Liver (tissue), 10 donors: Measurements from ENCODE around the gene HBZ. TPM values are rescaled to one million over a fixed set of nuclear protein-coding genes. Genes with fewer than 3 reads are reported as not detected.
"Not testable (repeated sequence)": the region's sequence is repeated elsewhere in the genome, so short reads cannot be mapped to it uniquely, and the experiment has no call there.

Source experiments
- DNase-seq: peaks from one replicate; pipeline ENCODE4 v3.0.0-alpha.2; 2017; ENCODE audit warnings: low spot score
- H3K27ac ChIP-seq, 2 donors: one replicate each; pipeline ENCODE4 v1.7.0; 2013; ENCODE audit warnings: inconsistent platforms in 2 of 2, low read length in 2 of 2, control low read depth in 1 of 2, low read depth in 1 of 2, mild to moderate bottlenecking in 1 of 2
- H3K27me3 ChIP-seq, 4 donors: one replicate each; pipeline versions ENCODE4 v1.6.1 to v1.7.0; 2013; ENCODE audit warnings: low read length in 3 of 4, inconsistent platforms in 1 of 4, mild to moderate bottlenecking in 1 of 4, moderate library complexity in 1 of 4; ENCODE audit not compliant: control insufficient read depth in 4 of 4, insufficient read depth in 4 of 4
- H3K36me3 ChIP-seq, 4 donors: one replicate each; pipeline versions ENCODE4 v1.6.1 to v1.7.0; 2013; ENCODE audit warnings: low read length in 3 of 4, mild to moderate bottlenecking in 3 of 4, low read depth in 1 of 4, moderate library complexity in 1 of 4; ENCODE audit not compliant: control insufficient read depth in 4 of 4, insufficient read depth in 3 of 4
- H3K4me1 ChIP-seq, 4 donors: one replicate each; pipeline versions ENCODE4 v1.6.1 to v1.7.0; 2013; ENCODE audit warnings: low read length in 3 of 4, mild to moderate bottlenecking in 3 of 4, moderate library complexity in 1 of 4; ENCODE audit not compliant: control insufficient read depth in 4 of 4, insufficient read depth in 4 of 4
- H3K4me3 ChIP-seq, 3 donors: one replicate each; pipeline versions ENCODE4 v1.6.1 to v1.7.0; 2013; ENCODE audit warnings: low read length in 3 of 3, control low read depth in 1 of 3, low read depth in 1 of 3, mild to moderate bottlenecking in 1 of 3
- H3K9ac ChIP-seq, 2 donors: one replicate each; pipeline ENCODE4 v1.7.0; 2013; ENCODE audit warnings: low read length in 2 of 2, mild to moderate bottlenecking in 2 of 2, moderate library complexity in 2 of 2, control low read depth in 1 of 2, low read depth in 1 of 2
- H3K9me3 ChIP-seq, 4 donors: one replicate each; pipeline versions ENCODE4 v1.6.1 to v1.7.0; 2013; ENCODE audit warnings: low read length in 3 of 4; ENCODE audit not compliant: control insufficient read depth in 4 of 4
- ATF3 ChIP-seq: IDR thresholded peaks from 2 replicates; pipeline ENCODE4 v1.6.1; 2016; ENCODE audit warnings: antibody characterized with exemption
- CTCF ChIP-seq: fragments of 150-350 bp; IDR thresholded peaks from 2 replicates; pipeline ENCODE4 v1.5.1; 2017; ENCODE audit warnings: improper control_type of control experiment, low read depth, low read length; ENCODE audit not compliant: missing input control
- EGR1 ChIP-seq, 2 donors: IDR thresholded peaks; 2 replicates each; pipeline ENCODE4 v1.6.1; 2016 to 2018; ENCODE audit warnings: antibody characterized with exemption in 2 of 2, low read depth in 2 of 2
- FOXA1 ChIP-seq: IDR thresholded peaks from 2 replicates; pipeline ENCODE4 v1.6.1; 2016; ENCODE audit warnings: antibody characterized with exemption
- FOXA2 ChIP-seq: IDR thresholded peaks from 2 replicates; pipeline ENCODE4 v1.6.1; 2016; ENCODE audit warnings: antibody characterized with exemption
- HNF4G ChIP-seq: IDR thresholded peaks from 2 replicates; pipeline ENCODE4 v1.6.1; 2016; ENCODE audit warnings: antibody characterized with exemption
- NR2F2 ChIP-seq: IDR thresholded peaks from 2 replicates; pipeline ENCODE4 v1.6.1; 2016; ENCODE audit warnings: antibody characterized with exemption
- RXRA ChIP-seq, 2 donors: IDR thresholded peaks; 2 replicates each; pipeline ENCODE4 v1.6.1; 2017 to 2018; ENCODE audit warnings: antibody characterized with exemption in 2 of 2, mild to moderate bottlenecking in 1 of 2
- SP1 ChIP-seq: IDR thresholded peaks from 2 replicates; pipeline ENCODE4 v1.6.1; 2018; ENCODE audit warnings: antibody characterized with exemption, mild to moderate bottlenecking
- WGBS: extraction: QIAGEN DNeasy Blood & Tissue Kit; methylation state at CpG from one replicate; pipeline ENCODE4 v1.1.7; 2013; 5-methylcytosine and 5-hydroxymethylcytosine counted together
- polyA plus RNA-seq, 2 donors: library from polyadenylated mRNA; stranded (reverse) in 1 of 2; unstranded in 1 of 2; fragments of 200-250 nt in 1 of 2; fragments of >200 nt in 1 of 2; fragmentation: Nextera tagmentation in 1 of 2; extraction: Ambion mirVana in 1 of 2; gene quantifications; one replicate each; pipeline versions ENCODE4 v1.2.1 to v1.2.3, GENCODE V29; 2013 to 2015
- small RNA-seq: library from RNA; depleted of rRNA; stranded (forward); fragments of <200 nt; gene quantifications from one replicate; pipeline ENCODE3, GENCODE V24; 2014
- total RNA-seq, 2 donors: library from RNA; depleted of rRNA; stranded (reverse); fragments of >200 nt; gene quantifications; one replicate each; pipeline ENCODE4 v1.2.3, GENCODE V29; 2014
- donor health status: healthy.
- donor health status: healthy.
- donor health status: healthy.
- donor health status: healthy.
- donor health status: healthy.

HBZ gene
- total and polyA plus RNA-seq, 4 donors, result 55.8 TPM; not detected in 3

GRCh38 chr16:203246-203645 is 50.8 kb downstream of the HBZ start:
- no peak overlapping the region for H3K27ac ChIP-seq
- no peak for DNase-seq
- peaks cover 10 to 54% (median 44%) of the 10 kb centered on the region in 4 donors for H3K36me3 ChIP-seq
- H3K27me3 ChIP-seq, result no peaks in the 10 kb centered on the region
- H3K4me3 ChIP-seq, result no peak overlapping the region
- no peaks in the 10 kb centered on the region for H3K9me3 ChIP-seq
- WGBS, result 98% methylated on average over 4 of the region's 4 CpGs
- H3K4me1 ChIP-seq, result no peaks in the 10 kb centered on the region
- TF ChIP-seq FOXA2 (no peak), ATF3 (no peak), SP1 (no peak), NR2F2 (no peak), FOXA1 (no peak), RXRA (IDR thresholded peaks at IDR 0.05) (no peak), HNF4G (no peak), EGR1 (IDR thresholded peaks at IDR 0.05; ENCODE audit: low read depth in 2 of 2) (no peak), CTCF (no peak)
- H3K9ac ChIP-seq, result no peak overlapping the region

GRCh38 chr16:204046-204445 is 51.6 kb downstream of the HBZ start:
- H3K9me3 ChIP-seq, DNase-seq, H3K27me3 ChIP-seq, H3K27ac ChIP-seq, H3K9ac ChIP-seq, H3K4me1 ChIP-seq, H3K4me3 ChIP-seq: not testable (repeated sequence)
- WGBS, result 96% methylated on average over 9 of the region's 9 CpGs
- H3K36me3 ChIP-seq, result peaks cover 11 to 57% (median 40%) of the 10 kb centered on the region in 4 donors

Small RNA genes within 50 kb of the gene (small RNA-seq; reads per million reads assigned to genes)
- gene RF00019, result not detected

Other genes with a start within 250 kb of the HBZ start
- 1 to 10 TPM; 2.8 to 8.3 TPM for gene POLR3K, start 99.0 kb upstream of the HBZ start, total RNA-seq
- gene POLR3K, start 99.0 kb upstream of the HBZ start, polyA plus RNA-seq, result 1 to 10 TPM; 6.5 to 9.8 TPM
- 10 to 100 TPM; 15.1 to 17.3 TPM for gene SNRNP25, start 98.8 kb upstream of the HBZ start, total RNA-seq
- 10 to 100 TPM; 18.1 to 22.2 TPM for gene SNRNP25, start 98.8 kb upstream of the HBZ start, polyA plus RNA-seq
- gene RHBDF1, start 80.0 kb upstream of the HBZ start, total RNA-seq, result 1 to 10 TPM; 2.1 to 6.2 TPM
- gene RHBDF1, start 80.0 kb upstream of the HBZ start, polyA plus RNA-seq, result 1 to 10 TPM; 1.8 to 4.9 TPM
- 10 to 100 TPM; 25.4 to 84.1 TPM for gene MPG, start 74.4 kb upstream of the HBZ start, total RNA-seq
- 10 to 100 TPM; 33.8 to 41.3 TPM for gene MPG, start 74.4 kb upstream of the HBZ start, polyA plus RNA-seq
- gene NPRL3, start 14.0 kb upstream of the HBZ start, total RNA-seq, result 10 to 100 TPM in 1 of 2 donors, 1 to 10 TPM in 1; 9.7 to 35.9 TPM
- 10 to 100 TPM in 1 of 2 donors, 1 to 10 TPM in 1; 5.3 to 10.3 TPM for gene NPRL3, start 14.0 kb upstream of the HBZ start, polyA plus RNA-seq
- gene HBM, start 13.3 kb downstream of the HBZ start, total RNA-seq, result 1,000 to 10,000 TPM in 1 of 2 donors, not detected in 1; 2,893 TPM
- under 1 TPM in 1 of 2 donors, not detected in 1; 0.28 TPM for gene HBM, start 13.3 kb downstream of the HBZ start, polyA plus RNA-seq
- over 10,000 TPM in 1 of 2 donors, 1 to 10 TPM in 1; 2.8 to 36,951 TPM for gene HBA2, start 20.2 kb downstream of the HBZ start, total RNA-seq
- 10 to 100 TPM; 15.5 to 76.5 TPM for gene HBA2, start 20.2 kb downstream of the HBZ start, polyA plus RNA-seq
- gene HBA1, start 24.0 kb downstream of the HBZ start, total RNA-seq, result over 10,000 TPM in 1 of 2 donors, 1 to 10 TPM in 1; 3.5 to 19,034 TPM
- gene HBA1, start 24.0 kb downstream of the HBZ start, polyA plus RNA-seq, result 10 to 100 TPM; 18.5 to 41.6 TPM
- gene HBQ1, start 27.8 kb downstream of the HBZ start, total RNA-seq, result 10 to 100 TPM in 1 of 2 donors, not detected in 1; 50.9 TPM
- not detected for gene HBQ1, start 27.8 kb downstream of the HBZ start, polyA plus RNA-seq
- 10 to 100 TPM; 19.5 to 34.3 TPM for gene LUC7L, start 76.8 kb downstream of the HBZ start, total RNA-seq
- gene LUC7L, start 76.8 kb downstream of the HBZ start, polyA plus RNA-seq, result 10 to 100 TPM; 11.5 to 19.8 TPM
- gene FAM234A, start 82.2 kb downstream of the HBZ start, total RNA-seq, result 10 to 100 TPM; 26.6 to 29.0 TPM
- gene FAM234A, start 82.2 kb downstream of the HBZ start, polyA plus RNA-seq, result 10 to 100 TPM; 24.1 to 39.7 TPM
- gene RGS11, start 123.3 kb downstream of the HBZ start, total RNA-seq, result 1 to 10 TPM in 1 of 2 donors, not detected in 1; 1.6 TPM
- gene RGS11, start 123.3 kb downstream of the HBZ start, polyA plus RNA-seq, result under 1 TPM; 0.51 to 0.77 TPM
- under 1 TPM in 1 of 2 donors, not detected in 1; 0.08 TPM for gene ARHGDIG, start 127.9 kb downstream of the HBZ start, total RNA-seq
- gene ARHGDIG, start 127.9 kb downstream of the HBZ start, polyA plus RNA-seq, result not detected
- gene PDIA2, start 130.5 kb downstream of the HBZ start, total RNA-seq, result under 1 TPM in 1 of 2 donors, not detected in 1; 0.09 TPM
- under 1 TPM in 1 of 2 donors, not detected in 1; 0.03 TPM for gene PDIA2, start 130.5 kb downstream of the HBZ start, polyA plus RNA-seq
- gene AXIN1, start 200.1 kb downstream of the HBZ start, total RNA-seq, result 10 to 100 TPM in 1 of 2 donors, 1 to 10 TPM in 1; 9.4 to 10.3 TPM
- 1 to 10 TPM; 2.0 to 6.5 TPM for gene AXIN1, start 200.1 kb downstream of the HBZ start, polyA plus RNA-seq
- 10 to 100 TPM; 28.3 to 41.5 TPM for gene MRPL28, start 217.9 kb downstream of the HBZ start, total RNA-seq
- 10 to 100 TPM; 58.6 to 63.4 TPM for gene MRPL28, start 217.9 kb downstream of the HBZ start, polyA plus RNA-seq
- gene PGAP6, start 229.3 kb downstream of the HBZ start, total RNA-seq, result 10 to 100 TPM; 34.4 to 41.7 TPM
- gene PGAP6, start 229.3 kb downstream of the HBZ start, polyA plus RNA-seq, result 10 to 100 TPM; 18.9 to 50.5 TPM
- 10 to 100 TPM; 39.2 to 91.4 TPM for gene NME4, start 244.6 kb downstream of the HBZ start, total RNA-seq
- gene NME4, start 244.6 kb downstream of the HBZ start, polyA plus RNA-seq, result 100 to 1,000 TPM in 1 of 2 donors, 10 to 100 TPM in 1; 76.4 to 118 TPM
- 100 to 1,000 TPM in 1 of 2 donors, 10 to 100 TPM in 1; 42.2 to 119 TPM for gene DECR2, start 249.2 kb downstream of the HBZ start, total RNA-seq
- gene DECR2, start 249.2 kb downstream of the HBZ start, polyA plus RNA-seq, result 100 to 1,000 TPM; 133 to 210 TPM